Fibroblast of skin of scalp (primary cell): ENCODE measurements around the gene MRPL53.

Source experiments
- DNase-seq: peaks from one replicate; pipeline ENCODE4 v3.0.0-alpha.2; 2013

Gene MRPL53

DNA sequence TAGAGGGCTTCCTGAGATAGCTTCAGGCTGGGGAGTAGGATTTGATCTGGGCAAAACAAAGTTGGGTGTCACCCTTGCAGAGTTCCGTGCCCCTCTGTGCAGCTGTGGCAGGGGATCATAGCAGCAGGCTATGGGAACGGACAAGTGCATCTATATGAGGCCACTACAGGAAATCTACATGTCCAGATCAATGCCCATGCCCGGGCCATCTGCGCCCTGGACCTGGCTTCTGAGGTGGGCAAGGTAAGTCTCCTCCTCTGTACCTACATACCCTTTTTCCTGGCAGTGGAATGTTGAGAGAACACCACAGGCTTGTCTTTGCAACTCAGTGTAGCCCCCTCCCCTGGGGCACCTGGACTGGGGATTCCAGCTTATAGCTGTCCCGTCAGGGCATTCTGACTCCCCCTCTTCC, 47.5 kb downstream of the MRPL53 start:
- no peak for DNase-seq

GRCh38 chr2:74424139-74424992, 48.1 kb downstream of the MRPL53 start:
- no peak for DNase-seq

- no peak for DNase-seq
Observed at GRCh38 chr2:74423231-74424095, 49.0 kb downstream of the MRPL53 start.
